Measurements from ENCODE around the gene SYT2. TPM values are rescaled to one million over a fixed set of nuclear protein-coding genes. Genes with fewer than 3 reads are reported as not detected.
A peak's percentile ranks its signal among the peaks of the same experiment; 100 is the strongest.

SYT2 gene
- total and polyA plus RNA-seq, 8 donors, result under 0.01 to 0.03 (median 0.03) TPM; not detected in 4

DNA sequence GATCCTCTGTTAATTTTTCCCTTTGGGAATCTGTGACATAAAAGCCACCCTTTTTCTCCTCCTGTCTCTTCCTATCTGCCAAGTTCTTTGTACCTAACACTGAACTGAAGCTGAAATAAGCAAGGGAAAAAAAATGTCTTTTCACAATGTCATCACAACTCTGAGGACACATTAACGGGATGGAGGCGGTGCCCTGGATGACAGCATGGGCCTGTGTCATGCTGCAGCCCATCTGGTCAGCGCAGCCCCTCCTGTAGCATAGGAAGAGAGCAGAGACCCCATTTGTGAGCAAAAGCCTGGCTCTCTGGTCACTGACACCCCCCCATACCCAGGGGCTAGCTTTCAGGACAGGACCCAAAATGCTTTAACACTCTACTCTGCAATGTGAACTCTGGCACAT is 22.5 kb downstream of the SYT2 start:
- FAIRE-seq (no peak), ATAC-seq (no peak), DNase-seq (no peak)
- Histone ChIP-seq H3K36me3 (no peaks in the 10 kb centered on the region), H3K27me3 (no peaks in the 10 kb centered on the region), H3K9me3 (no peaks in the 10 kb centered on the region), H3K4me3 (no peak overlapping the region), H3K27ac (no peak overlapping the region), H3K4me1 (no peaks in the 10 kb centered on the region)
- 73 to 78% methylated on average over 3 of the region's 3 CpGs for WGBS, 2 donors
- TF ChIP-seq, protein P1, sequence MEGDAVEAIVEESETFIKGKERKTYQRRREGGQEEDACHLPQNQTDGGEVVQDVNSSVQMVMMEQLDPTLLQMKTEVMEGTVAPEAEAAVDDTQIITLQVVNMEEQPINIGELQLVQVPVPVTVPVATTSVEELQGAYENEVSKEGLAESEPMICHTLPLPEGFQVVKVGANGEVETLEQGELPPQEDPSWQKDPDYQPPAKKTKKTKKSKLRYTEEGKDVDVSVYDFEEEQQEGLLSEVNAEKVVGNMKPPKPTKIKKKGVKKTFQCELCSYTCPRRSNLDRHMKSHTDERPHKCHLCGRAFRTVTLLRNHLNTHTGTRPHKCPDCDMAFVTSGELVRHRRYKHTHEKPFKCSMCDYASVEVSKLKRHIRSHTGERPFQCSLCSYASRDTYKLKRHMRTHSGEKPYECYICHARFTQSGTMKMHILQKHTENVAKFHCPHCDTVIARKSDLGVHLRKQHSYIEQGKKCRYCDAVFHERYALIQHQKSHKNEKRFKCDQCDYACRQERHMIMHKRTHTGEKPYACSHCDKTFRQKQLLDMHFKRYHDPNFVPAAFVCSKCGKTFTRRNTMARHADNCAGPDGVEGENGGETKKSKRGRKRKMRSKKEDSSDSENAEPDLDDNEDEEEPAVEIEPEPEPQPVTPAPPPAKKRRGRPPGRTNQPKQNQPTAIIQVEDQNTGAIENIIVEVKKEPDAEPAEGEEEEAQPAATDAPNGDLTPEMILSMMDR (IDR thresholded peaks at IDR 0.05), result no peak
- intact Hi-C loops (cut with DNase I), result no loop called here

DNA sequence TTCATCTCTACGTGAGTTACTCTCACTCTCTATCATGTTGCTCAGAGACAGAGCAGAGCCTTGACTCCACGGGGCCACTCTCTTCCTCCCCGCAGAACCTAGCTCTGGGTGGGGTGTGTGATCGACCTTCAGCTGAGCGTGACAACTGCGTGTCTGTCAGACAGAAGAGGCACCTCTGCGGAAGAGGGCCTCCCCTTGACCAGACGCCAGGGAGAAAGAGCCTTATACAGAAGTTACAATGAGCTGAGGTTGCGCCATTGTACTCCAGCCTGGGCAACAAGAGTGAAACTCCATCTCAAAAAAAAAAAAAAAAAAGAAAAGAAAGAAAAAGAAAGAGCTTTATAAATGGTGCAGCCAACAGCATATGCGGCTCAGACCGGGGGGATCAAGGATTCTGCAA is 22.9 kb downstream of the SYT2 start:
- Histone ChIP-seq H3K27ac (no peak overlapping the region), H3K36me3 (no peaks in the 10 kb centered on the region), H3K4me1 (no peaks in the 10 kb centered on the region), H3K9me3 (no peaks in the 10 kb centered on the region), H3K27me3 (no peaks in the 10 kb centered on the region), H3K4me3 (no peak overlapping the region)
- FAIRE-seq, result no peak
- WGBS, 2 donors, result 53 to 61% methylated on average over 11 of the region's 11 CpGs
- ATAC-seq, result peak in 1 of 4 donors; percentile 16
- no peak for DNase-seq
- intact Hi-C loops (cut with DNase I), result no loop called here
- TF ChIP-seq, protein P1 (IDR thresholded peaks at IDR 0.05), result no peak

- TF ChIP-seq, protein P1 (IDR thresholded peaks at IDR 0.05), result no peak
- ATAC-seq (no peak), DNase-seq (no peak), FAIRE-seq (no peak)
- no peaks in the 10 kb centered on the region for H3K27me3 ChIP-seq
- no peaks in the 10 kb centered on the region for H3K4me1 ChIP-seq
- no peaks in the 10 kb centered on the region for H3K36me3 ChIP-seq
- WGBS, 2 donors, result 71 to 76% methylated on average over 6 of the region's 6 CpGs
- no peaks in the 10 kb centered on the region for H3K9me3 ChIP-seq
- no peak overlapping the region for H3K4me3 ChIP-seq
- no peak overlapping the region for H3K27ac ChIP-seq
- intact Hi-C loops (cut with DNase I), result no loop called here
Observed at GRCh38 chr1:202685641-202686040, 24.6 kb downstream of the SYT2 start.

DNA sequence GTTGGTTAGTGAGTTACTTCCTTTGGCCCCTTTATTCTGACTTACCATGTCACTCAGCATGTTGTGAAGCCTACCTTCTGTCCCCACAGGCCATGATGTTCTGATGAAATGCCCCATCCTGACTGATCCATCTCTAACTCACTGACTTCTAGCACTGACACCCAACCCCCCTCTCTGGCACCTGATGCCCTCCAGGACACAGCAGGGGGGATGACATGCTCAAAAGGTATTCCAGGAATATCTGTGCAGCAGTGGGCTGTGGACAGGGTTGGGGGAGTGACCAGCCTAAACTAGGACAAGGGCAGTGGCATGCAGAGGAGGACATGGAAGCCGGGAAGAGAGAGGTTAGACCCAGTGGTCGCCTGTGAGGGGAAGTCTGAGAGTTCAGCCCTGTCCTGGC is 25.5 kb downstream of the SYT2 start:
- Histone ChIP-seq H3K9me3 (no peaks in the 10 kb centered on the region), H3K36me3 (no peaks in the 10 kb centered on the region), H3K4me1 (no peaks in the 10 kb centered on the region), H3K27me3 (no peaks in the 10 kb centered on the region), H3K4me3 (no peak overlapping the region), H3K27ac (no peak overlapping the region)
- DNase-seq (no peak), FAIRE-seq (no peak), ATAC-seq (no peak)
- intact Hi-C loops (cut with DNase I), result no loop called here
- TF ChIP-seq, protein P1 (IDR thresholded peaks at IDR 0.05), result no peak
- WGBS, 2 donors, result 16 to 21% methylated on average over 2 of the region's 2 CpGs

GRCh38 chr1:202683029-202683428 is 27.2 kb downstream of the SYT2 start:
- TF ChIP-seq, protein P1 (IDR thresholded peaks at IDR 0.05), result no peak
- H3K4me3 ChIP-seq, result no peak overlapping the region
- ATAC-seq (no peak), DNase-seq (no peak), FAIRE-seq (no peak)
- H3K27ac ChIP-seq, result no peak overlapping the region
- no peaks in the 10 kb centered on the region for H3K4me1 ChIP-seq
- no peaks in the 10 kb centered on the region for H3K9me3 ChIP-seq
- H3K27me3 ChIP-seq, result no peaks in the 10 kb centered on the region
- WGBS, 2 donors, result 85 to 86% methylated on average over 4 of the region's 4 CpGs
- intact Hi-C loops (cut with DNase I), result no loop called here
- no peaks in the 10 kb centered on the region for H3K36me3 ChIP-seq
